MM.1S (cell line): ENCODE results near the gene PAQR5.

ENCODE experiments used
- EZH2phosphoT487 ChIP-seq: fragments of 300-600 bp; sonication (generic); IDR thresholded peaks from 2 replicates; pipeline ENCODE4 v1.6.1; 2018; ENCODE audit warnings: antibody characterized with exemption, low read length
- TF ChIP-seq, protein P1 (sequence below): fragments of 300-600 bp; sonication (generic); IDR thresholded peaks from 2 replicates; pipeline ENCODE4 v1.5.1; 2016; ENCODE audit warnings: antibody characterized with exemption, low read length, mixed read lengths

DNA sequence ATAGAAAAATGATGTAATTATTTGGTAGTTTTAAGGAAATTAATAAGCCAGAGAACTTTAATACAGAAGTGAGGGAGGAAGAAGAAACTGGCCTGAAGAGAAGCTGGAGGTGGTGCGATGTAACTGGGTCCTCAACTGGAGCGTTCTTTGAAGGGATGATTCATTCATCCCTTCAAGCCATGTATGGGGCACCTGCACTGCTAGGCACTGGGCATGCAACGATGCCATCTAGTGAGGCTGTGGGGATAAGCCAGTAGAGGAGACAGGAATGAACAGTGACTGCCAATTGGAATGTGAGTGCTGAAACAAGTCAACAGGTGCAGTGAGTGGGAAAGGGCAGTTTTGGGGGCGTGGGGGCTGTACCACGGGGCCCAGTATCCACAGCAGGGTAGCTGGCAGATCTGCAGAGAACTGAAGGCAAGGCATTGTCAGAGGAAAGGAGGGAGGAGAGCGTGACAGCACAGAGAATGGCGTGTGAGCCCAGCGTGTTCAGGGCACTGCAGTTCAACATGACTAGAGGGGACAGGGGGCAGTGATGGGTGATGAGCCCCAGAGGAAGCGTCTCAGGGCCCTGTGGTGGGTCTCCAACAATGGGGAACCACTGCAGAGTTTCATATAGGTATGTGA, 111.6 kb downstream of the PAQR5 start:
- TF ChIP-seq, protein P1, sequence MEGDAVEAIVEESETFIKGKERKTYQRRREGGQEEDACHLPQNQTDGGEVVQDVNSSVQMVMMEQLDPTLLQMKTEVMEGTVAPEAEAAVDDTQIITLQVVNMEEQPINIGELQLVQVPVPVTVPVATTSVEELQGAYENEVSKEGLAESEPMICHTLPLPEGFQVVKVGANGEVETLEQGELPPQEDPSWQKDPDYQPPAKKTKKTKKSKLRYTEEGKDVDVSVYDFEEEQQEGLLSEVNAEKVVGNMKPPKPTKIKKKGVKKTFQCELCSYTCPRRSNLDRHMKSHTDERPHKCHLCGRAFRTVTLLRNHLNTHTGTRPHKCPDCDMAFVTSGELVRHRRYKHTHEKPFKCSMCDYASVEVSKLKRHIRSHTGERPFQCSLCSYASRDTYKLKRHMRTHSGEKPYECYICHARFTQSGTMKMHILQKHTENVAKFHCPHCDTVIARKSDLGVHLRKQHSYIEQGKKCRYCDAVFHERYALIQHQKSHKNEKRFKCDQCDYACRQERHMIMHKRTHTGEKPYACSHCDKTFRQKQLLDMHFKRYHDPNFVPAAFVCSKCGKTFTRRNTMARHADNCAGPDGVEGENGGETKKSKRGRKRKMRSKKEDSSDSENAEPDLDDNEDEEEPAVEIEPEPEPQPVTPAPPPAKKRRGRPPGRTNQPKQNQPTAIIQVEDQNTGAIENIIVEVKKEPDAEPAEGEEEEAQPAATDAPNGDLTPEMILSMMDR = peak; percentile 34
- no peak for TF ChIP-seq EZH2phosphoT487
